Activated naive CD4-positive, alpha-beta T cell treated with anti-CD3 and anti-CD28 coated beads, Interleukin-2, amount 50 U/mL, for 24 hours (primary cell): ENCODE measurements around the gene LAPTM4A.
A peak's percentile ranks its signal among the peaks of the same experiment; 100 is the strongest.

Experiments used
- H3K27ac Mint-ChIP-seq: one replicate; pipeline ENCODE4 v1.8.0; 2021; ENCODE audit warnings: mild to moderate bottlenecking, mixed read lengths
- H3K27me3 Mint-ChIP-seq: one replicate; pipeline ENCODE4 v1.8.0; 2021; ENCODE audit warnings: mixed read lengths
- H3K36me3 Mint-ChIP-seq: one replicate; pipeline ENCODE4 v1.8.0; 2021; ENCODE audit warnings: mixed read lengths
- H3K4me1 Mint-ChIP-seq: one replicate; pipeline ENCODE4 v1.8.0; 2021; ENCODE audit warnings: mixed read lengths
- H3K4me3 Mint-ChIP-seq: one replicate; pipeline ENCODE4 v1.8.0; 2021; ENCODE audit warnings: mild to moderate bottlenecking, mixed read lengths
- H3K9me3 Mint-ChIP-seq: one replicate; pipeline ENCODE4 v1.8.0; 2021; ENCODE audit warnings: mixed read lengths

The LAPTM4A gene

GRCh38 chr2:19993731-19994130 is 57.7 kb downstream of the LAPTM4A start:
- Mint-ChIP-seq H3K36me3 (no peaks in the 10 kb centered on the region), H3K27me3 (peaks cover 14% of the 10 kb centered on the region), H3K4me1 (peaks cover 18% of the 10 kb centered on the region), H3K4me3 (no peak overlapping the region), H3K27ac (no peak overlapping the region), H3K9me3 (no peaks in the 10 kb centered on the region)

GRCh38 chr2:19991895-19992294 is 59.5 kb downstream of the LAPTM4A start:
- H3K36me3 Mint-ChIP-seq = peaks cover 2% of the 10 kb centered on the region
- H3K27me3 Mint-ChIP-seq = peaks cover 14% of the 10 kb centered on the region
- no peak overlapping the region for H3K4me3 Mint-ChIP-seq
- peaks cover 24% of the 10 kb centered on the region for H3K4me1 Mint-ChIP-seq
- no peak overlapping the region for H3K27ac Mint-ChIP-seq
- H3K9me3 Mint-ChIP-seq = no peaks in the 10 kb centered on the region

- H3K4me3 Mint-ChIP-seq = peak overlapping the region; percentile 96
- H3K27me3 Mint-ChIP-seq = peaks cover 10% of the 10 kb centered on the region
- H3K4me1 Mint-ChIP-seq = peaks cover 28% of the 10 kb centered on the region
- H3K36me3 Mint-ChIP-seq = peaks cover 7% of the 10 kb centered on the region
- no peaks in the 10 kb centered on the region for H3K9me3 Mint-ChIP-seq
- H3K27ac Mint-ChIP-seq = peak overlapping the region; percentile 51
Measured at GRCh38 chr2:19990416-19990728, 61.1 kb downstream of the LAPTM4A start.

GRCh38 chr2:19989667-19990415 is 61.6 kb downstream of the LAPTM4A start, which contains the start of gene WDR35:
TSS of gene WDR35 (minus strand) at chr2:19990105. CDS start at chr2:19990015, 90 bp downstream.
- H3K9me3 Mint-ChIP-seq = no peaks in the 10 kb centered on the region
- peaks cover 9% of the 10 kb centered on the region for H3K36me3 Mint-ChIP-seq
- H3K4me1 Mint-ChIP-seq = peaks cover 28% of the 10 kb centered on the region
- peak within 1 kb of the TSS; percentile 96 for H3K4me3 Mint-ChIP-seq
- peaks cover 10% of the 10 kb centered on the region for H3K27me3 Mint-ChIP-seq
- H3K27ac Mint-ChIP-seq = peak within 1 kb of the TSS; percentile 81

- H3K4me3 Mint-ChIP-seq = peak overlapping the region; percentile 96
- peaks cover 9% of the 10 kb centered on the region for H3K36me3 Mint-ChIP-seq
- H3K27ac Mint-ChIP-seq = peak overlapping the region; percentile 81
- peaks cover 28% of the 10 kb centered on the region for H3K4me1 Mint-ChIP-seq
- H3K9me3 Mint-ChIP-seq = no peaks in the 10 kb centered on the region
- peaks cover 9% of the 10 kb centered on the region for H3K27me3 Mint-ChIP-seq
Measured at GRCh38 chr2:19989342-19989666, 62.1 kb downstream of the LAPTM4A start.

GRCh38 chr2:19988600-19988999 is 62.8 kb downstream of the LAPTM4A start:
- Mint-ChIP-seq H3K36me3 (peaks cover 9% of the 10 kb centered on the region), H3K4me3 (peak overlapping the region; percentile 96), H3K4me1 (peaks cover 28% of the 10 kb centered on the region), H3K27ac (no peak overlapping the region), H3K27me3 (peaks cover 6% of the 10 kb centered on the region), H3K9me3 (no peaks in the 10 kb centered on the region)

- Mint-ChIP-seq H3K4me1 (peaks cover 28% of the 10 kb centered on the region), H3K27me3 (peaks cover 6% of the 10 kb centered on the region), H3K27ac (no peak overlapping the region), H3K36me3 (peaks cover 9% of the 10 kb centered on the region), H3K4me3 (no peak overlapping the region), H3K9me3 (no peaks in the 10 kb centered on the region)
Measured at GRCh38 chr2:19987936-19988335, 63.5 kb downstream of the LAPTM4A start.
